Nephron progenitor cell (in vitro differentiated cells): ENCODE measurements around the gene PWWP2A.

Experiments
- DNase-seq: peaks from one replicate; pipeline ENCODE4 v3.0.0; 2021
- H3K27ac Mint-ChIP-seq: 2 replicates; pipeline ENCODE4 v1.8.0; 2021; ENCODE audit warnings: mild to moderate bottlenecking, moderate library complexity, mixed read lengths
- H3K27me3 Mint-ChIP-seq: 2 replicates; pipeline ENCODE4 v1.8.0; 2021; ENCODE audit warnings: mild to moderate bottlenecking, low read depth, mixed read lengths; ENCODE audit not compliant: poor library complexity
- H3K36me3 Mint-ChIP-seq: 2 replicates; pipeline ENCODE4 v1.8.0; 2021; ENCODE audit warnings: low read depth, mixed read lengths
- H3K4me1 Mint-ChIP-seq: 2 replicates; pipeline ENCODE4 v1.8.0; 2021; ENCODE audit warnings: mixed read lengths
- H3K4me3 Mint-ChIP-seq: 2 replicates; pipeline ENCODE4 v1.8.0; 2021; ENCODE audit warnings: mild to moderate bottlenecking, moderate library complexity, mixed read lengths
- H3K9me3 Mint-ChIP-seq: 2 replicates; pipeline ENCODE4 v1.8.0; 2021; ENCODE audit warnings: mild to moderate bottlenecking, moderate library complexity, mixed read lengths
- TF ChIP-seq, protein P1 (sequence below): fragments of 200-600 bp; sonication (generic); IDR thresholded peaks from 2 replicates; pipeline ENCODE4 v1.5.0; 2021; ENCODE audit warnings: antibody characterized with exemption

The PWWP2A gene

DNA sequence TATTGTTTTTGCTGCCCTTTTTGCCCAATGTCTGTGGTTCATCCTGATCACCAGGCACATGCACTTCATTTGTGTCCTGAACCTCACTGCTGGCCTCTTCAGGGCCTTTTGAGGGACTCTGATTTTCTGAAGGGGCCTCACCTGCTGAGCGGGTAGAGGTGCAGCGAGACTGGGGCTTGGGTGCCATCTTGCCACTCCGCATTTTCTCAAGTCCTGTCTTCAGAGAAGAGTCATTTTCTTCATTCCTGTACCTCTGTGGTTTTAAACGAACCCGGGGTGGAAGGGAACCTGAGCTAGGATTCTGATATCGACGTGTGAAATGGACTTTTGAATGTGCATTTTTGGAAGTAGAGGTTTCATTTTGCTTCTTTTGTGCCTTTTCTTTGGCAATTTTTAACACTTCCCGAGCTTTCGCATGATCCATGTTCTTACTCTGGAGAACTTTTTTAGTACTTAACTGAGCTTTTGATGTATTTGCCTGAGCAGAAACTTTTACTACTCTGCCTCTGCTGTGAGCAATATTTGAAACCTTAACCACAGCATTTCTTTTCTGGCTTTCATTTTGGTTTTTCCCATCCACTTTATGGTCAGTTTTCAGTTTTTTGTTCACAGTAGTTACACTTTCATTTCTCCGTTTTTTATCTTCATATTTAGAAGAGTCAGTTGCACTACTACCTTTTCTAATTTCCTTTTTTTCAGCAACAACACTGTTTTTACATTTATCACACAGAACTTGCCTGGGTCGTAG is 26.1 kb downstream of the PWWP2A start:
- Mint-ChIP-seq H3K4me1 (peaks cover 24% of the 10 kb centered on the region), H3K9me3 (no peaks in the 10 kb centered on the region), H3K27ac (peak overlapping the region; percentile 93), H3K4me3 (peak overlapping the region; percentile 18), H3K36me3 (peaks cover 46% of the 10 kb centered on the region), H3K27me3 (no peaks in the 10 kb centered on the region)
- TF ChIP-seq, protein P1, sequence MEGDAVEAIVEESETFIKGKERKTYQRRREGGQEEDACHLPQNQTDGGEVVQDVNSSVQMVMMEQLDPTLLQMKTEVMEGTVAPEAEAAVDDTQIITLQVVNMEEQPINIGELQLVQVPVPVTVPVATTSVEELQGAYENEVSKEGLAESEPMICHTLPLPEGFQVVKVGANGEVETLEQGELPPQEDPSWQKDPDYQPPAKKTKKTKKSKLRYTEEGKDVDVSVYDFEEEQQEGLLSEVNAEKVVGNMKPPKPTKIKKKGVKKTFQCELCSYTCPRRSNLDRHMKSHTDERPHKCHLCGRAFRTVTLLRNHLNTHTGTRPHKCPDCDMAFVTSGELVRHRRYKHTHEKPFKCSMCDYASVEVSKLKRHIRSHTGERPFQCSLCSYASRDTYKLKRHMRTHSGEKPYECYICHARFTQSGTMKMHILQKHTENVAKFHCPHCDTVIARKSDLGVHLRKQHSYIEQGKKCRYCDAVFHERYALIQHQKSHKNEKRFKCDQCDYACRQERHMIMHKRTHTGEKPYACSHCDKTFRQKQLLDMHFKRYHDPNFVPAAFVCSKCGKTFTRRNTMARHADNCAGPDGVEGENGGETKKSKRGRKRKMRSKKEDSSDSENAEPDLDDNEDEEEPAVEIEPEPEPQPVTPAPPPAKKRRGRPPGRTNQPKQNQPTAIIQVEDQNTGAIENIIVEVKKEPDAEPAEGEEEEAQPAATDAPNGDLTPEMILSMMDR = no peak
- no peak for DNase-seq

DNA sequence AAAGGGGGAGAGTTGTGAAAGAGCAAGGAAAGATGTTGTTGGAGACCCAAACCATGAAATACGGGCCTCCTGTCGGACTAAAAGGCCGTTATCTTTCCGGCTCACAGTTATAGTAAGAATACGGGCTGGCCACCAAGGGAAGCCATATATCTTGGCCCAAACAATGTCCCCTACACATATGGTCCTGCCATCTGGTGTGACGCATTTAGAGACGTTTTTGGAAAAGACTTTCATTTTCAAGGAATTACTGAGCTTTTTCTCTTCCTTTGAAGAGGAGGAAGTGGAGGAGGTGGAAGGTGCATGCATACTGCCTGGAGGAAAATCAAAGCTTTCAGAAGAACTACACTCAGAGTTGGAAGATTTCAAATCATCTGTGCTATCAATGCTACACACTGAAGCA is 26.7 kb downstream of the PWWP2A start:
- Mint-ChIP-seq H3K4me3 (no peak overlapping the region), H3K27me3 (no peaks in the 10 kb centered on the region), H3K4me1 (peaks cover 28% of the 10 kb centered on the region), H3K9me3 (no peaks in the 10 kb centered on the region), H3K36me3 (peaks cover 42% of the 10 kb centered on the region), H3K27ac (peak overlapping the region; percentile 84)
- TF ChIP-seq, protein P1 = no peak
- DNase-seq = no peak

DNA sequence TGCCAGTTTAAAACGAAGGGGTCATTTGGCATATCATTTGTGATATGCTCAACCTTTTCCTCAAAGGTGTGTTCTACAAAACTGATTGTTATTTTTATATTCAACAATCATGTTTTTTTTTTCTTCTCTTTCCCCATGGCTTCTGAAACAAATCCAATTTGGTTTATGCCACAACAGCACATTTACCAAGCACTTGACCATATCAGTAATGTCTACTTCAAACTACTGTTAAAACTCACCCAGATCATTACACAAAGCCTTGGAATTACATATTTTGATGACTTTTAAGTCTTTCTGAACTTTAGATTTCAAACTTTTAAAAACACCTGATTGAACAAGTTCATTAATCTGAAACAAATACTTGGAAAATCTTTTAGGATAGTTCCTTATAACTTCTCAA is 29.2 kb downstream of the PWWP2A start:
- H3K4me1 Mint-ChIP-seq = peaks cover 36% of the 10 kb centered on the region
- no peaks in the 10 kb centered on the region for H3K27me3 Mint-ChIP-seq
- H3K27ac Mint-ChIP-seq = no peak overlapping the region
- H3K36me3 Mint-ChIP-seq = peaks cover 33% of the 10 kb centered on the region
- H3K4me3 Mint-ChIP-seq = no peak overlapping the region
- TF ChIP-seq, protein P1 = no peak
- no peak for DNase-seq
- H3K9me3 Mint-ChIP-seq = no peaks in the 10 kb centered on the region

DNA sequence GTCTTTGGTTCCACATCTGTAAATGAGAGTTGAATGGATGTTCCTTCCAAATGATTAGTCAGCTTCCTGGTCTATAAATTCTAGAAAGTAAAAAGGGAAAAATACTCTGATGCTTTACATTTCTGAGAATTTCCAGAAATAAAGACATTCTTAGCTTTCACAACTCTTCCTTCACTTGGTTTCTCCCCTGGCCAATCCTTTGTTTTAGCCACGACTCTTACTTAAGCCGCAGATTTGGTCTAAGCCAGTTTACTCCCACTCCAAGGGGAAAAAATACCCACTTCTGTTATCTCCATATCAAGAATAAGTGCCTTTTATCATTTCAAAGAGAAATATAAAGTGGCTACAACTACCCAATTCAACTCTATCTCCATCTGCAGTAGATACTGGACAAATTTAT is 29.7 kb downstream of the PWWP2A start:
- Mint-ChIP-seq H3K27me3 (no peaks in the 10 kb centered on the region), H3K4me3 (no peak overlapping the region), H3K27ac (peak overlapping the region; percentile 84), H3K9me3 (no peaks in the 10 kb centered on the region), H3K36me3 (peaks cover 36% of the 10 kb centered on the region), H3K4me1 (peaks cover 36% of the 10 kb centered on the region)
- DNase-seq = no peak
- TF ChIP-seq, protein P1 = no peak

DNA sequence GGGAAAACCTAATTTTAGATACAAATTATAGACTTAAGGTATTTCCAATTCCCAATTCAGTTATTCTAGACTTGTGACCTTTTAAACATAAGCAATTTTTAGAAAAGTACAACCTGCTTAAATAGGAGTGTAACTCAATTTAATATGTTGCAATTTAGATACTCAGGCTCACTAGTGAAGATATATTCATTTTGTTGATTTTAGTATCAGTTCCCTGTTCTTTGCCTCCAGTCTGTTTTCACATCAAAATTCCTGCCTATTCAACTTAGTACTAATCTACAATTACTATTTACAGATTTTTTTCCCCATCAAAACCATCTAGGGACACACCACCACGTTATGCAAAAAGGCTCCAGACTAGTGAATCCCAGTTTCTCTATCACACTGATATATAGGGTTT is 30.4 kb downstream of the PWWP2A start:
- TF ChIP-seq, protein P1 = no peak
- H3K36me3 Mint-ChIP-seq = peaks cover 30% of the 10 kb centered on the region
- H3K4me3 Mint-ChIP-seq = no peak overlapping the region
- H3K9me3 Mint-ChIP-seq = no peaks in the 10 kb centered on the region
- H3K27me3 Mint-ChIP-seq = no peaks in the 10 kb centered on the region
- peak overlapping the region; percentile 68 for H3K27ac Mint-ChIP-seq
- peaks cover 31% of the 10 kb centered on the region for H3K4me1 Mint-ChIP-seq
- DNase-seq = no peak

DNA sequence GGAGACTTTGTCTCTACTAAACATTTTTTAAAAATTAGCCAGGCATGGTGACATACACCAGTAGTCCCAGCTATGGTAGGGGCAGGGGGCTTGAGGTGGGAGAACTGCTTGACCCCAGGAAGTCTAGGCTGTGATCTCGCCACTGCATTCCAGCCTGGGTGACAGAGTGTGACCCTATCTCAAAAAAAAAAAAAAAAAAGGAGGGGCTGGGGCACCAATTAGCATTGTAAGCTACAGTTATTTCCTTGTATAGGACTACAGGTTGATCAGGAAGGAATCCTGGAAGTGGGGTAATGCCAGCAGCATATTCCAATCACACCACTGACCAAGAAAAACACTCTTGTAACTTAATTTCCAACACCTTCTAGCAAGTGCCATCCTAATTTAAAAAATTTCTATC is 32.1 kb downstream of the PWWP2A start:
- H3K27me3 Mint-ChIP-seq = no peaks in the 10 kb centered on the region
- TF ChIP-seq, protein P1 = no peak
- H3K4me3 Mint-ChIP-seq = no peak overlapping the region
- DNase-seq = no peak
- no peaks in the 10 kb centered on the region for H3K9me3 Mint-ChIP-seq
- peaks cover 28% of the 10 kb centered on the region for H3K4me1 Mint-ChIP-seq
- H3K27ac Mint-ChIP-seq = peak overlapping the region; percentile 54
- H3K36me3 Mint-ChIP-seq = peaks cover 14% of the 10 kb centered on the region
